ENCODE results near the gene SYT7.

SYT7 gene

DNA sequence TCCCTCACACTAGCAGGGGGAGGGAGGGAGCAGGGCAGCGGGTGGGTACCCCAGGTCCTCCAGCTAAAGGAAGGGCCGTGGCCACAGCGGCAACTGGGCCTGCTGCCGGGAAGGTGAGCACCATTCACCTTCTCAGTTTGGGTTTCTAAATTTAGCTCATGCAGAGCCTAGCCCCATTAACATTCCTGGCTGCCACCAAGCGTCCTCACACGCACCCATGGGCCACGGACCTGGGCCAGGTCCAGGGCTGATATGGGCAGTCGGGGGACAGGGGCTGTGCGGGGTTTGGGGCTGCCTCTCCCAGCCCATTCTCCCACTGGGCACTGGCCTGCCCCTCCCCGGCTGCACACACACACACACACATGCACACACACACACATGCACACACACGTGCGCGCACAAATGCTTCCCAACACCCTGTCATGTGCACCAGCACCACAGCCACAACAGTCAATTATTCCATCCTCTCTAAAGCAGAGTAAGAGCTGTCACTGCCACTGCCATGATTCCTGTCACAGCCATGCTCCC lies 28.7 kb downstream of the SYT7 start:
- no peak for DNase-seq

DNA sequence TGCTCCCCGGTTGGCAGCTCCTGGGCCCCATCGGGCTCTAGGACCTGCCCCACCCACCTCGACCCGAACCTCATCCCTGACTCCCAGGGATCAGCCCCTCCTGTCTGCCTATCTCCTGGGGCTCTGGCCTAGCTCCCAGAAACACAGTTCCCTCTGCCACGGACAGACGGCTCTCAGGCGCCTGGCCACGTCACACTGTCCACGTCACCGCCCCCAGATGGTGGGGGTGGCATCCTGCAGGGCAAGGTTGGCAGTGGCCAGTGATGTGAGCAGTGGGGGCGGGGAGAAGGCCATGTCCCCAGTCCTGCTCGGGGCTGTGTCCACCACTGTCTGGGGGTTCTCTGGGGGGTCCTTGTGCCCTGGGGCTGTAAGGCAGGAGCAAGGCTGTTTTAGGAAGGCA lies 29.2 kb downstream of the SYT7 start:
- no peak for DNase-seq

DNA sequence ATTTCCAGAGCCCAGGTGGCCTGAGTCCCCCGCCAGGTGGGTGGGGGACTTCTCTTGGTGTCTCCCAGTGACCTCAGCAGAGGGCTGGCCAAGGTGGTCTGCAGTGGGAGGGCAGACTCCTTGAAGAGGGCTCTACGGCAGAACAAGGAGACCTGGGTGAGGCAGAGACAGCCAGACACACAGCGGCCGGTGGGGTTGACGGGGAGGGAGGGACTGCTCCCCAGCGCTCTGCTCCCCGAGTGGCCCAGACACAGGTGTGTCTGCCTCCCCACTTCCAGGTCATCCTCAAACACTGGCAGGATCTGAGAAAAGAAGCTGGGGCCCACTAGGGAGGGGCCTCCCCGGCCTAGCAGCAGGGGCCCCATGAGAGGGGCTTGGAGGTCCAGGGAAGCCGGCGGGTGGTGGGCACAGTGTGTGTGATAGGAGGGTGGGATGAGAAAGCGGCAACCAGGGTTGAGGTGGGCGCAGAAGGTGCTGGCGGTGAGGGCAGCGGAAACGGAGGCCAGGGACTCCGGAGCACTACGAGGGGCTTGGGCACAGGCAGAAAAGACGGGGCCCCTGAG lies 30.1 kb downstream of the SYT7 start:
- no peak for DNase-seq

DNA sequence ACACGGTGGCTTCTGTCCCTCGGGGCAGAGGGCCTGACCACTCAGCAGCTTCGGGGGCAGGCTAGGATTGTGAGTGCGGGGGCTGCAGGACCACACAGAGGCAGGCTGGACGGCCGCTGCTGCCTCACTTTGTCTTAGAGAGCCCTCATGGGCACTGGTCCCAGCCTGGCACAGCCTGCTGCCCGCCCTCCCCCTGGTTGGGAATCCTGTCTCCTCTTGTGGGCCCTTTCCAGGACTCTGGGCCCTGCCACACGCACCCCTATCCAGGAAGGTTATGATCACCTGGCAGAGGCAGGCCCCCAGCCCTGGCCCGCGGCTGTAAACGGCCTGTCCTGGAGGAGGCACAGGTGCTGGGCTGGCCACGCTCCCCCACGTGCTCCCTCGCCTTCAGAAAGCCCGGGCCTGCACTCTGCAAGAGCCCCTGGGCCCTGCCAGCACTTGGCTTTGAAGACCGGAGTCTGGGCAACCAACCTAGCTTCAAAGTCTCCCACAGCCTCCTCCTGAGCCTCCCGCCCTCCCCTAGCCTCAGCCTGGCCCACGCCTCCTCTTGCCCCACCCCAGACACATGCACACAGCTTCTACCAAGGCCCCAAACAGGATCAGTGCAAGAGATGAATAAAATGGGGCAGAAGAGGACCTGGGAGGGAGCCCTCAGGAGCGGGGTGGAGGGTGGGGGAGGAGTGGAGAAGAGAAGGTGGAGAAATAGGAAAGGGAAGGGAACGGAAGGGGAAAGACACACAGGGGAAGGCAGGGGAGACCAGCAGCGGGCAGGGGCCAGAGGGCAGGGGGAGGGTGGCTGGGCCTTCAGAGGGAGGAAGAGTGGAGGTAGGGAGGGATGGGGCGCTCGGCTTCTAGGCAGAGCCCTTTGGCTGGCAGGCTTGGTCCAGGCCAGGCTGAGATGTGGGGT lies 31.0 kb downstream of the SYT7 start:
- no peak for DNase-seq

DNA sequence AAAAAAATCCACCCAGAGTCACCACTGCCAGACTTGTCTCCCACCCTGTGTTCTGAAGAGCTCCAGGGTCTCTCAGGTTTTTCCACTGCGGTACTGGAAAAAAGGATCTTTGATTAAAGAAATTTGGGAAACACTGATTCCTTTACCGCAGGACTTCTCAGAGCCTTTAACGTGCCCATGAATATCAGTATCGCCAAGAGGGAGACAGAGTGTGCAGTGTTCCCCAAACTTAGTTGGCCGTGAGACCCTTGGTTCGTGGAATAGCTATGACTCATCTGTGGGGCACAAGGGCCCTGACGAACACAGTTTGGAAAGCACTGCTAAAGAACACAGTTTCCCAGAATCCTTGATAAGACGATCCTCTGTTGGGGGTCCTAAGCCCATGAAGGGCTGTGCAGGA lies 31.7 kb downstream of the SYT7 start:
- no peak for DNase-seq

DNA sequence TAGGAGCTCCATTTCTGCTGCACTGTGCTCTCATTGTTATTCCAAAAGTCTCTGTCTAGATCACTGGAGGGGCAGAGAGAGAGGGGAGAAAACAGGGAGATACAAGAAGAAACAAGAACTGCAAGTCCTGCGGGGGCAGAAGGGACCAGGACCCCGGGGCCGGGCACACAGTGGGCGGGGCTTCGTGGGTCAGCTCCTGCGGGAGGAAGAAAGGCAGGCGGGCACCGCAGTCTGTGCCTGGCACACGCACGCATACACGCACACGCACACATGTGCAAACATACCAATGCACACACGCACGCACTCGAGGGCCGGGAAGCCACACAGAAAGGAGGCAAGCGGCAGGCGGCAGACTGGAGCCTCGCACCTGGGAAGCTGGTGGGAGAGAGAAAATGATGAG lies 33.6 kb downstream of the SYT7 start:
- DNase-seq = no peak

DNA sequence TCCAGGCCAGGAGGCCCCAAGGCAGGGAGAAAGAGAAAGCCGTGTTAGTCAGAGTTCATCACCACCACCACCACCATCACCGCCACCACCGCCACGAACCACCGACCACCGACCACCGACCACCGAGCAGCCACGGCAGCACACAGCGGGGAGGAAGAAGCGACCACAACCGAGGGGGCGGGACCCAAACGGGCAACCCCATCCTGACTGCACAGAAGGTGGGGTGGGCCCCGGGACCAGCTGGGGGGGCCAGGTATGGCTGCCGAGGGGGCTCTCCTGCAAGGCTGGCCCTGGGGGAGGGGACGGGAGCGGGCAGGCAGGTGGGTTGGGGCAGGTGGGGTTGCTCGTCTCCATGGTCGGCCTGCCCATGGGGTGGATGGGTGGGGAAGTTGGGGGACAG lies 34.2 kb downstream of the SYT7 start:
- DNase-seq = no peak

DNA sequence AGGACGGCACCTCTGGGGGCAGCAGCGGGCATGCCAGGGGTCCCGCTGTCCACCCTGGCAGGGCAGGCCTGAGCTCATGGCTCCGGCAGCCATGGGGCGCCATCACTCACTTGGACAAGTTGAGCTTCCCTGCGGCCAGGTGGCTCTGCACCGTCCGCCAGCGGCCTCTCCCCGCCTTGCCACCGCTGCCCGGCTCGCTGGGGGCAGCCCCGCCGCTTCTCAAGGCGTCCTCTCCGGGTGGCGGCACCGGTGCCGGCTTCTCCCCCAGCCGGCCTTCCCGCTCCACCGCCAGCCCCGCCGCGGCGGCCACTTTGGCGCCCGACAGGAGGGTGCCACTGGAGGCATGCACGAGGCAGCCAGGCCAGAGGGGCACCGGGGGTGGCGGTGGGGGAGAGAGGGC lies 35.0 kb downstream of the SYT7 start:
- no peak for DNase-seq

DNA sequence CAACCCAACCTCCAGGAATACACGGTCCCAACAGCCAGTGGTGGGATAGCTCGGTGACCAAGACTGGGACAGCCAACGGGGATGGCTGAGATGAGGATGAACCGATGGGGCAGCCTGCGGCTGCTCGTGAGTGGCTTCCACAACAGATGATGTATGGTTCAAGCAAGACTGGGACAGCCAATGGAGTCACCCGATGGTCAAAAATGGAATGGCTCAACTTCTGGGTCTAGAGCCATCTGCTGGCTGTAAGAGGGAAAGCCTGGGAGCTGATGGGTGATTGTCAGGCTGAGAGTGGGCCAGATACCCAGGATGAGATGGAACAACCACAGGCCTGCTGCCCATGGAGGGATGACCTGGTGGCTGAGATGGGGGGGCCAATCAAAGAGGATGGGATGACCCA lies 35.5 kb downstream of the SYT7 start:
- DNase-seq = no peak

DNA sequence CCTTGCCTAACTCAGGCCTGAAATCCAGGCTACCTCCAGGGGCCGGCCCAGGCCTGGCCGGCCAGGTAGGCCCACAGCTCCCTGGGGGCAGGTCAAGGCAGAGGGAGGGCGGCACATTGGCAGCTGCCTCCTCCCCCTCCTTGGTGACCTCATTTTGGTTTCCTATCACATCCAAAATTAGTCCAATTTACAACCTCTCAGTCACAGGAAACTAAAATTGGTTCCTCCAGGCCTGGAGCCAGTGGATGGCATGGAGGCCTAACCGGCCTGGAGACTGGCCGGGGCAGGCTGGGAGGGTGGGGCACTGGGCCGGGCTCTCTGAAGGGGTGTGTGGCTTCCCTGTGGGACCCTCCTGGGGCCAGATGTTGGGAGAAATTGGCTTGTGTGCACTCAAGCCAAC lies 36.4 kb downstream of the SYT7 start:
- DNase-seq = no peak

DNA sequence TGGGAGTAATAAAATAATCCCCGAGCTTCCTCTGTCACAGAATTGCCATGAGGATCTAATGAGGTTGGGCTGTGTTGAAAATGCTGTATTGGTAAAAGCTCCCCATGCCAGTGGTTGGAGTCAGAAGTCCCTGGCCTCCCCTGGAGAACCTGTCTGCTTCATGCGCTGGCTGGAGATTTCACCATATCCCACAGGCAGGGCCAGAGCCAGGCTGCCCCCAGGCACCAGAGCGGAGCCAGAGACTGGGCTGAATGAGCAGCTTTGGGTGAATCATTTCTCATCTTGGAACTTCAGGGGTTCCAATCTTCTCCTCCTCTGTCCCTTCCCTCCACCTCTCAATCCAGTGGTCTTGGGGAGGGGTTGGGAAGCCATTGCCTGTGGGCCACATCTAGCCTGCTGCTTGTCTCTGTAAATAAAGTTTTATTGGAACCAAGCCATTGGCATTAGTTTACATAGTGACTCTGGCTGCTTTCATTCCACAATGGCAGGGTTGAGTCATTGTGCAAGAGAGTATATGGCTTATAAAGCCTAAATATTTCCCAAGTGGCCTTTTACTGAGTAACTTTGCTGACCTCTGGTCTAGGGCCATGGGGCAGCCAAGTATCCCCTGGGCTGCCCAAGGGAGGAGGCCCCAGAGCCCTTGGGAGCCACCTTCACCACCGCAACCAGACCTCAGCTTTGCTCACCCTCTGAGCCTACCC lies 37.1 kb downstream of the SYT7 start:
- DNase-seq = no peak

DNA sequence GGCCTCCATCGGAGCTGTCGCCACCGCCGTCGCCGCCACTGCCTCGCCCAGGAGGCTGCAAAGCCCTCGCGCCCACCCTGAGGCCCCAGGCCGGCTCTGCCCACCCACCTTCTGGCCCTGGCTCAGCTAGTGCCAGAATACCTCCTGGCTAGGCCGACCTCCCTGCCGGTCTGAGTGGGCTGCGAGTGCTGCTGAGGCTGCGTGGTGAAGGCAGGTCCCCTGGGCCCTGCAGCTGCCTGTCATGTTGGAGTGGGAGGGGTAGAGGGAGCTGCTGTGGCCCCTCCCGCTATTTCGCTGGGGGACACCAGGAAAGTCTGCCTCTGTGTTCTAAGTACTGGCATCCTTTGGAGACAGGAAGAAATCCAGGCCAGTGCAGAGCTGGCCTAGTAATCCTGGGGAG lies 38.2 kb downstream of the SYT7 start:
- peak; percentile 7 for DNase-seq

DNA sequence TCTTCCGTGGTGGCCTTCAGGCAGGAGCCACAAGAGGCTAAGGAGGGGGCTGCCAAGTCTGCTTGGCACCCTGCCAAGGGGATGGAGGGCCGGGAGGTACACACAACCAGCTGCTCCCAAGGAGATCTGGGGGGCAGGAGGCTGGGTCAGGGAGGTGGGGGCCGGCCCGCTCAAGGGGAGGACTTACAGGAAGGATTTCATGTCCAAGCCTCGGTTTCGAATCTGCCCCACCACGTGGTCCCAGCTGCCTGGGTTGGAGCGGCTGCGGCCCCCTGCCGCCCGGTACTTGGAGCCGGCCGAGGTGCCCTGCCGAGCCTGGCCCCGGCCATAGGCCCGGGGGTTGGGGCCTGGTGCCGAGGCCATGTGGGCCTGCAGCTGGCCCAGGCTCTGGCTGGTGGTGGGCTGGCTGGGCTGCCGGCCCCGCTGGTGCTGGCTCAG lies 38.8 kb downstream of the SYT7 start:
- peak; percentile 84 for DNase-seq

DNA sequence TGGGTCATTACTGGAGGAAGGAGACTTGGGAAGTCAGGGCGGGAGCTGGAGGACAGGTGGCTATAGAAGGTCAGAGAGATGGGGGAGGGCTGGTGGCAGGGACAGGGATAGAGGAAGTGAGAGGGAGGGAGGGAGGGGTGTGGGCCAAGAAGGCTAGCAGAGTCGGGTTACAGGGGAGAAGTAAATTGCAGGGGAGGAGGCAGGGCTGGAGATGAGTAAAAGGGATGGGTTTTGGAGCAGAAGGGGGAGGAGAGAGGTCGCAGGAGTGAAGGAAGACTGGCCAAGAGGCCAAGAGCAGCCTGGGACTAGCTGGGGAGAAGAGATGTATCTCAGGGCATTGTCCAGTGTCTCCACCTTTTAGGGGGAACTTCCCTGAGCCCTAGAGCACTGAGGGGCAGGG lies 39.3 kb downstream of the SYT7 start:
- peak; percentile 84 for DNase-seq

DNA sequence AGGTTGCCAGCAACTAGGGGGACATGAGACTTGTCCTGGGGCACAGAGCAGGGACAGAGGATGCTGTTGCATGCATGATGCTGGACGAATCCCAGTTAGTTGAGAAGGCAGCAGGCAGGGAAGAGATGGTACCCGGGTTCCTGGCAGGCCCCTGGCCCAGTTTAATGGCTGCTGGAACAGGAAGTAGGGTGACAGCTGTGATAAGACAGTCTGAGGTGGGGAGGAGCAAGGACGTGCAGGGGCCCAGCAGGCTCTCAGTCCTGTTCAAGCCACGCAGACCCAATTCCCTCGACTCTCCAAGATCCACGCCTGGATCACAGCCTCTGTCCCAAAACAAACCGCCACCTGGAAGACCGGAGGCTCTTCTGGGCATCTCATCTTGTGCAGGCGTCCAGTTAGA lies 40.3 kb downstream of the SYT7 start:
- no peak for DNase-seq

DNA sequence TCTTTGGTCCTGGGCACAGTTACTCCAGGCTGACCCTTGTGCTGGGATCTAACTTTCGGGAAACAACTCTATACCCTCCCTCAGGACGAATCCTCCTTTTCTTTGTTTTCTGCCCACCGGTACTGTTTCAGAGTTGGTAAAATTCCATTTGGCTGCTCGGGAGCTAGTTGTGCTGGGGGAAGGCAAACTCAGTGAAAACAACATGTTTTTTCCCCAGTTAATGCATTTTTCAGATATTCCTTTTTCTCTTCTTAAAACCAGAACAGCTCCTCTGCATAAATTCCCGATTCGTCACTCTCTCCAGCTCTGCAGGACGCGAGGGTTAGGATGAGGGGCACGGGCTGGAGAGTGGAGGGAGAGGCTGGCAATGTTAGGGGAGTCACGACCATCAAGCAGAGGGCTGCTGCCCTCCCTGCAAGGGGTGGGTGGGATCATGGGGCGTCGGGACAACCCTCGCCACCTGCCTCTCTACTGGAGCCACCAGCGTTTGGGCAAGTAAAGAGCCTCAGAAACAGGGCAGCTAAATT lies 41.0 kb downstream of the SYT7 start:
- DNase-seq = no peak

DNA sequence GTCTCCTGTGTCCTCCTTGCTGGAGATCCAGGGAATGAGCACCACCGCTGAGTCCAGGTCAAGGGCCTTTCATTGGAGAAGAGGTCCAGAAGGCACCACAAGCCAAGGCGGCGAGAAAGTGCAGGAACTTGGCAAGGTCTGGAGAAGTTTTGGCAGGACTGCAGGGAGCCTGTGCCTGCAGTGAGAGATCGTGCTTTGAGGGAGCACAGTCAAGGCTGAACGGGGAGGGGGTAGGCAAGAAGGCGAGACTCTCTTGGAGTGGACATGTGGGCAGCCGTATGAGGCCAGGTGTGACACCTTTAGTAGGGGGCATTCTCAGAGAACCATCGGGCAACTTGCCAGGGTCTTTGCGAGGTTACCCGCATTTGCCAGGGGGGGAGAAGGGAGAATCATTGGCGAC lies 41.9 kb downstream of the SYT7 start:
- no peak for DNase-seq

DNA sequence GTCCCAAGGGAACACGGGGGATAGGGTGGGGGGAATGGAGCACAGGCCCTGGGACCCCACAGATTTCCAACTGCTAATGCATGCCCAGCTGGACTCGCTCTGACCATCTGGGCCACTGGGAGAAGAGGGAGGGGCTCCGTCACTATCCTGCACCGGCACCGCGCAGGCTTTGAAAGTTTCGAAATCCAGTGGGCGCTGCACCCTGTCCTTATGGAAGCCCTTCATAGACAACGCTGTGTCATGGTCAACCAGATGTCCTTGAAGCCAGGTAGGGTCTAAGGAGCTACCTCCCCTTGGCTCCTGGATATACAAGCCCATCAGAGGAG lies 42.3 kb downstream of the SYT7 start:
- DNase-seq = no peak

DNA sequence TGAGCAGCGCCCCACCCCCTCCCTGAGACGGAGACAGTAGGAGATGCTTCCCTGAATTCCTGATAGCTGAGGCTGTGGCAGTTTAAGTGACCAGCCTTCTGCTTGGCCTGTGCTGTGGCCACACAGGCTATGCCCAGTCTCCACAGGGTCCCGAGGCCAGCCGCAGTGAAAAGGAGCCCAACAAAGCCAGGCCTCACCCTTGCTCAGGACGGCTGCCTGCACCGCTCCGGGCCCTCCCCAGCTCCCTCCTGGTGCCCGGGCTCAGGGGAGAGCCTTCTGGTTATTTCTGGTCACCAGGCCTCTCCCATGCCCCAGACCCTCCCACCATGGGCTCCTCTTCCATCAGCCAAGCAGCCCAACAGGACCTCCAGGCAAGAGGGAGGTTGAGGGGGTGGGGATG lies 43.5 kb downstream of the SYT7 start:
- no peak for DNase-seq

DNA sequence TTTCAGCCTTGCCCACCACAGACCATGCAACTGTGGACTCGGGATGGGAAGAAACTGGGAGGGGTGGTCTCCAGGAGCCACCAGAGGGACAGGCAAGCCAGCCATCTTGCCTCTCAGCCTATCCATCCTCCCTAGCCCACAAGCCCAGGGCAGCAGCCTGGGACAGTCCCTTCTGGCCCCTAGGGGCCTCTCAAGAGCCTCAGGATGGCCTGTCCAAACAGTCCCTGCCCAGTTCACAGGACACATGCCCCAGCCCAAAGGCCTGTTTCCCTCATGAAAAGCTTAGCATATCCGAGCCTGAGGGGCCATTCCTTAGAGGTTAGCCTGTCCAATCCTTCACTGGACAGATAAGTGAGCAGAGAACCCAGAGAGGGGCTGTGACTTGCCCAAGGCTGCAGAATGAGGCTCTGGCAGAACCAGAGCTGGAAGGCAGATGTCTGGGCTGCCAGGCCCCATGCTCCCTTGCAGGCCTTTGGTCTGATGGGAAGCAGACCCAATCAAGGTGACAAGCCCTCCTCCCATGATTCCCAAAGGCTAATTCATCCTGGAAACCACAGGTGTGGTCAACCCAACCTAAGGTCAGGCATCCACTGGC lies 44.1 kb downstream of the SYT7 start:
- DNase-seq = no peak

DNA sequence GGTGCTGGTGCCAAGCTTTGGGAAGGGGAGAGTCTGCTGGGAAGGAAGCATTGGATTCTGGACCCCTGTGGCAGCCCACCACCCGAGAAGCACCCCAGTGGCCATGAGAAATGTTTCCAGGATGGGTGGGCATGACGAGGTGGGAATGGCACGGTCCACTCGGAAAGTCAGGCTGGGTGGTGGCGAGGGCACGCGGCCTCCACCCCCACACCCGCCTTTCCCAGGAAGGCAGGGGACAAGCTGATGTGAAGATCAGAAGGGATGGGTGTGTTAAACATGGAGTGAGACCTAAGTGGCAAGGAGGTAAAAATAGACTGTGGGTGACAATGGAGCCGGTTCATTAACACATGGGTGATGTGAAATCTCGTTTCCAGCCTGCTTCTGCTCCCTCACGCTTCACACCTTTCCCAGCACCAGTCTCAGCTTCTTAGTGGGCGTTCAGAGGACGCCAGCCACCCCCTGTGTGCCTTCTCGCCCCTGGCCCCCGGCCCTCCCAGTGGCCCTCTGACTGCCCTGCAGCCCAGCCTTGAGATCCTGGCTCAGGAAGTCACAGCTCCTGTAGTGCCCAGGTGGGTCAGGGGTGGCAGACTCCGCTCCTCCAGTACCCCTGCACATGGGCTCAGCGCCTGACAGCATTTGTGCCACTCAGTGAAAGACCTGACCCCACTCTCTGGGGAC lies 44.7 kb downstream of the SYT7 start:
- DNase-seq = no peak

DNA sequence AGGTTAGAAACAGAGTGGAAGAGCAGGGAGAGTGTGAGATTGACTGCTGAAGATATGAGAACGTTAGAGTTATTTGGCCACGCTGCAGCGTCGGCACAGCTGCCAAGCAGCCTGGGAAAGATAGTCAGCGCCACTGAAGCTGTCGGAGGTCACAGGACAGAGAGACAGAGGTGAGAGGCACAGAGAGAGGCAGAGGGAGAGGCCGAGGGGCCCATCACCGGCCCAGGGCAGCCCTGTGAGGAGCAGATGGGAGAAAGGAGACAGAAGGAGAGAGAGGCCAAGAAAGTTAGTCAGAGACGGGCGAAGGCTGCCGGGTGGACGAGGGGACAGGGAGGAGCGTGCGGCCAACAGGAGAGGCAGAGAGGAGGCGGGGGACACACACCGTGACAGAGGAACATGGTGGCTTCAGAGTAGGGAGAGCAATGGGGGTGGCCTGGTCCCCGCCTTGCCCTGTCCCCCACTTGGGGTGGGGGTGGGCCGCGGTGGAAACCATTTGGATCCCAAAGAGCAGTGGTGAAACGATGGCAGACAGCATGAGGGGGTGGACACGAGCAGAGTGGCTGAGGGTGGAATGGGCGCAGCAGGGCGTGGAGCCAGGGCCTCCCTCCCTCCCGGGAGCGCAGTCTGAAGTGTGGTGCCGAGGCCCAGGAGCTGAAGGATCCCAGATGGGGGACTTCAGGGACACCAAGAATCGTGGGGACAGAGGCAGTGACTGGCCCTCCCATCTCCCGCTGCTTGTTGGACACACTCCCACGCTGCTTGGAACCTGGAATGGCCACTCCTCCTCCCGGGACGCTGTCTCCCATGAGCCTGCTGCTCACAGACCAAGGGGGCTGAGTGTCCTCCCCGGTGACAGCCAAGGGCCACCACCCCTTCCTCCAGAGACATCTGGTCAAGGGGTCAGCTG lies 45.7 kb downstream of the SYT7 start:
- DNase-seq = no peak

Measured in DMS79 treated with DMSO at 0.1 percent for 48 hours (cell line).